Fibroblast of villous mesenchyme (primary cell): ENCODE results near the gene GRM7. TPM values are rescaled to one million over a fixed set of nuclear protein-coding genes. Genes with fewer than 3 reads are reported as not detected.

Source experiments
- DNase-seq: peaks from one replicate; pipeline ENCODE4 v3.0.0-alpha.2; 2010; ENCODE audit warnings: low read depth
- H3K4me3 ChIP-seq: 2 replicates; pipeline ENCODE4 v1.5.1; 2011; ENCODE audit warnings: low read depth, mild to moderate bottlenecking, low read length
- total RNA-seq: library from RNA; depleted of rRNA; stranded (reverse); fragments of >200 nt; gene quantifications from 2 replicates; pipeline ENCODE4 v1.2.3, GENCODE V29; 2012
- TF ChIP-seq, protein P1 (sequence below): IDR thresholded peaks from 2 replicates; pipeline ENCODE4 v1.5.1; 2012; ENCODE audit warnings: low read depth, mild to moderate bottlenecking, low read length; ENCODE audit not compliant: insufficient read depth

Gene GRM7
- total RNA-seq, 1 donor, result not detected

GRCh38 chr3:7547826-7548225, 686.9 kb downstream of the GRM7 start:
- DNase-seq, result no peak

DNA sequence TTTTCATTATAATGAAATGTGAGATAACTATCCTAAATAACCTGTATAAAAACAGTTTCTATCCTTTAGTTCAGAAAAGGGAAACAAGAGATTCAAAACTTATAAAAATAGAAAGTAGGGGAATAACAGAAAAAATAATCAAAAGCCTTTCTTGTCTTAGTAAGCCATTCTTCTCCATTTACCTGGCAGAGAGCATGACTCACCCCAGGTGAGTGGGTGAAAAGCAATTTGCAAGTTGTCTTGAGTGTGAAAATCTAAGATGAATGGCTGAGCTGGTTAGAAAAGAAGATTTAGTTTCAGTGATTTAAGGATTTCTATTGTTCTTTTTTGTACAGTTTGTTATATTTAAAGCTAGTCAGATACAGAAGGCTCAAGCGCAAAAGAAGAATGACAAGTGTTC, 702.0 kb downstream of the GRM7 start:
- TF ChIP-seq, protein P1, sequence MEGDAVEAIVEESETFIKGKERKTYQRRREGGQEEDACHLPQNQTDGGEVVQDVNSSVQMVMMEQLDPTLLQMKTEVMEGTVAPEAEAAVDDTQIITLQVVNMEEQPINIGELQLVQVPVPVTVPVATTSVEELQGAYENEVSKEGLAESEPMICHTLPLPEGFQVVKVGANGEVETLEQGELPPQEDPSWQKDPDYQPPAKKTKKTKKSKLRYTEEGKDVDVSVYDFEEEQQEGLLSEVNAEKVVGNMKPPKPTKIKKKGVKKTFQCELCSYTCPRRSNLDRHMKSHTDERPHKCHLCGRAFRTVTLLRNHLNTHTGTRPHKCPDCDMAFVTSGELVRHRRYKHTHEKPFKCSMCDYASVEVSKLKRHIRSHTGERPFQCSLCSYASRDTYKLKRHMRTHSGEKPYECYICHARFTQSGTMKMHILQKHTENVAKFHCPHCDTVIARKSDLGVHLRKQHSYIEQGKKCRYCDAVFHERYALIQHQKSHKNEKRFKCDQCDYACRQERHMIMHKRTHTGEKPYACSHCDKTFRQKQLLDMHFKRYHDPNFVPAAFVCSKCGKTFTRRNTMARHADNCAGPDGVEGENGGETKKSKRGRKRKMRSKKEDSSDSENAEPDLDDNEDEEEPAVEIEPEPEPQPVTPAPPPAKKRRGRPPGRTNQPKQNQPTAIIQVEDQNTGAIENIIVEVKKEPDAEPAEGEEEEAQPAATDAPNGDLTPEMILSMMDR, result no peak
- H3K4me3 ChIP-seq, result no peak overlapping the region
- DNase-seq, result no peak

More at GRCh38 chr3:7547826-7548225, 686.9 kb downstream of the GRM7 start:
- no peak overlapping the region for H3K4me3 ChIP-seq
- TF ChIP-seq, protein P1, result no peak

DNA sequence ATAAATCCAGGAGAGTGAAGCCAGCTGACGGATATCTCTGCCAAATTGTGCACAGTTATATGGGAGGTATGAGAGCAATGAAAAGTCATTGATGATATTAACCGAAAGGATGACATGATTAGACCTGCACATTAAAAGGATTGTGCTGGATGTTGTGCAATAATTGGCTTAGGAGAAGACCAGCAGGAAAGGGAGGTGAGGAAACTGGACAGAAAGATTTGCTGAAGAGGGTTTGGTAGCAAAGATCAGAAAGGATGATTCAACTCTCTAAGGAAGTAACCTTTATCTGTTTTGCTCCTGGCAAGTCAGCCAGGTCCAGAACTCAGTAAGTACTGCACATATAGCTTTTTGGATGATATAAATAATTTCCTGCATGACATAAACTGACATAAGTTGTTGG, 704.7 kb downstream of the GRM7 start:
- DNase-seq, result no peak
- no peak overlapping the region for H3K4me3 ChIP-seq
- TF ChIP-seq, protein P1, result no peak

DNA sequence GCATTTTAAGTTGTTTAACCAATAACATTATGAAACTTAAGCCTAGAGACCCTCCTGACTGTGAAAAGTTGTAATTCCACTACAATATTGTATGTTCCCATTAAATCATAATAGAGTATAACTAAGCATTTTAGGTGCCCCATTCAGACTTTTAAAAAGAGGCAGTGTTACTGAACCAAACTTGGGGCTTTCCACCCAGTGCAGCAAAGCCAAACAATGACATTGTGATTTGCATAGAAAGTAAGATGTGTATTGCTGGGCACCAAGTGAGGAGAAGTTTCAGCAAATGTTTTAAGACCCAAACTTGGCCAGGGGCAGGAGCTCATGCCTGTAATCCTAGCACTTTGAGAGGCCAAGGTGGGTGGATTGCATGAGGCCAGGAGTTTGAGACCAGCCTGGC, 706.2 kb downstream of the GRM7 start:
- DNase-seq, result no peak
- TF ChIP-seq, protein P1, result no peak
- no peak overlapping the region for H3K4me3 ChIP-seq

GRCh38 chr3:7568526-7569184, 707.7 kb downstream of the GRM7 start:
- TF ChIP-seq, protein P1, result no peak
- DNase-seq, result no peak
- no peak overlapping the region for H3K4me3 ChIP-seq

- no peak overlapping the region for H3K4me3 ChIP-seq
- TF ChIP-seq, protein P1, result no peak
- DNase-seq, result no peak
These were observed 712.4 kb downstream of the GRM7 start for GRCh38 chr3:7573330-7573729.

- H3K4me3 ChIP-seq, result no peak overlapping the region
- no peak for DNase-seq
- TF ChIP-seq, protein P1, result no peak
These were observed 713.5 kb downstream of the GRM7 start for GRCh38 chr3:7574435-7574834.
